Activated naive CD4-positive, alpha-beta T cell treated with anti-CD3 and anti-CD28 coated beads, Interleukin-2, amount 10 ng/mL, durations not matched to agents 7 days and 5 days (primary cell): ENCODE measurements around the gene SLC2A11.

Experiments used
- CTCF ChIA-PET: fragments of 350-600 bp; sonication (Branson Sonifier 250); formaldehyde crosslinking; loops from one replicate; lab custom pipeline; 2021; ENCODE audit warnings: antibody characterized with exemption; lab: Charles Lee
- DNase-seq: peaks from one replicate; pipeline ENCODE4 v3.0.0-alpha.2; 2020
- H3K27ac Mint-ChIP-seq: one replicate; pipeline ENCODE4 v1.8.0; 2021; ENCODE audit warnings: mild to moderate bottlenecking, moderate library complexity, mixed read lengths
- H3K27me3 Mint-ChIP-seq: one replicate; pipeline ENCODE4 v1.8.0; 2021; ENCODE audit warnings: mild to moderate bottlenecking, mixed read lengths
- H3K36me3 Mint-ChIP-seq: one replicate; pipeline ENCODE4 v1.8.0; 2021; ENCODE audit warnings: mixed read lengths
- H3K4me1 Mint-ChIP-seq: one replicate; pipeline ENCODE4 v1.8.0; 2021; ENCODE audit warnings: mixed read lengths
- H3K4me3 Mint-ChIP-seq: one replicate; pipeline ENCODE4 v1.8.0; 2021; ENCODE audit warnings: mild to moderate bottlenecking, moderate library complexity, mixed read lengths
- H3K9me3 Mint-ChIP-seq: one replicate; pipeline ENCODE4 v1.8.0; 2021; ENCODE audit warnings: mixed read lengths

The SLC2A11 gene

GRCh38 chr22:23857606-23858483 is at the start of gene SLC2A11:
TSS of gene SLC2A11 (plus strand) at chr22:23857875. CDS start at chr22:23858000, 125 bp downstream.
- peak; percentile 97 for DNase-seq
- Mint-ChIP-seq H3K4me3 (peak within 1 kb of the TSS; percentile 88), H3K27ac (peak within 1 kb of the TSS; percentile 90), H3K4me1 (peaks cover 31% of the 10 kb centered on the region), H3K27me3 (peaks cover 22% of the 10 kb centered on the region), H3K9me3 (no peaks in the 10 kb centered on the region), H3K36me3 (no peaks in the 10 kb centered on the region)
- CTCF ChIA-PET = interaction anchor here (0.9 to 3.1 kb wide), 6 partner anchors 8 to 230 kb away, joined by 3 to 28 read pairs (median 4); partner anchors contain the start of gene MIF

- Mint-ChIP-seq H3K4me1 (no peaks in the 10 kb centered on the region), H3K27ac (no peak overlapping the region), H3K27me3 (no peaks in the 10 kb centered on the region), H3K9me3 (no peaks in the 10 kb centered on the region), H3K36me3 (peaks cover 42% of the 10 kb centered on the region), H3K4me3 (no peak overlapping the region)
- CTCF ChIA-PET = no interaction called here
- DNase-seq = no peak
Observed at GRCh38 chr22:23812378-23812777, 45.3 kb upstream of the SLC2A11 start.

- Mint-ChIP-seq H3K36me3 (peaks cover 49% of the 10 kb centered on the region), H3K27ac (peak overlapping the region; percentile 19), H3K27me3 (no peaks in the 10 kb centered on the region), H3K4me1 (peaks cover 16% of the 10 kb centered on the region), H3K9me3 (no peaks in the 10 kb centered on the region), H3K4me3 (no peak overlapping the region)
- no peak for DNase-seq
- CTCF ChIA-PET = no interaction called here
Observed at GRCh38 chr22:23815541-23816155, 42.0 kb upstream of the SLC2A11 start.

- Mint-ChIP-seq H3K9me3 (no peaks in the 10 kb centered on the region), H3K27ac (no peak overlapping the region), H3K4me3 (no peak overlapping the region), H3K27me3 (no peaks in the 10 kb centered on the region), H3K4me1 (peaks cover 24% of the 10 kb centered on the region), H3K36me3 (peaks cover 50% of the 10 kb centered on the region)
- no peak for DNase-seq
- CTCF ChIA-PET = no interaction called here
Observed at GRCh38 chr22:23816156-23816976, 41.3 kb upstream of the SLC2A11 start.

- Mint-ChIP-seq H3K27me3 (no peaks in the 10 kb centered on the region), H3K36me3 (peaks cover 50% of the 10 kb centered on the region), H3K4me3 (no peak overlapping the region), H3K4me1 (peaks cover 27% of the 10 kb centered on the region), H3K9me3 (no peaks in the 10 kb centered on the region), H3K27ac (no peak overlapping the region)
- CTCF ChIA-PET = no interaction called here
- no peak for DNase-seq
Observed at GRCh38 chr22:23817146-23817545, 40.5 kb upstream of the SLC2A11 start.

- no peak overlapping the region for H3K27ac Mint-ChIP-seq
- peaks cover 36% of the 10 kb centered on the region for H3K4me1 Mint-ChIP-seq
- CTCF ChIA-PET = no interaction called here
Observed at GRCh38 chr22:23818541-23818940, 39.1 kb upstream of the SLC2A11 start.

GRCh38 chr22:23820748-23821211 is 36.9 kb upstream of the SLC2A11 start:
- Mint-ChIP-seq H3K4me3 (peak overlapping the region; percentile 35), H3K27me3 (no peaks in the 10 kb centered on the region), H3K9me3 (no peaks in the 10 kb centered on the region), H3K4me1 (peaks cover 47% of the 10 kb centered on the region), H3K27ac (peak overlapping the region; percentile 95), H3K36me3 (peaks cover 63% of the 10 kb centered on the region)
- DNase-seq = peak; percentile 59
- CTCF ChIA-PET = interaction anchor here (1.2 kb wide), 1 partner anchor 50 kb away, joined by 4 read pairs; no protein-coding TSS in a partner anchor

More at GRCh38 chr22:23818541-23818940, 39.1 kb upstream of the SLC2A11 start:
- Mint-ChIP-seq H3K36me3 (peaks cover 56% of the 10 kb centered on the region), H3K9me3 (no peaks in the 10 kb centered on the region), H3K4me3 (no peak overlapping the region), H3K27me3 (no peaks in the 10 kb centered on the region)
- no peak for DNase-seq

GRCh38 chr22:23822101-23822671 is 35.5 kb upstream of the SLC2A11 start:
- Mint-ChIP-seq H3K4me3 (no peak overlapping the region), H3K36me3 (peaks cover 59% of the 10 kb centered on the region), H3K4me1 (peaks cover 58% of the 10 kb centered on the region), H3K27me3 (no peaks in the 10 kb centered on the region), H3K27ac (peak overlapping the region; percentile 64), H3K9me3 (no peaks in the 10 kb centered on the region)
- CTCF ChIA-PET = interaction anchor here (0.6 kb wide), 1 partner anchor 177 kb away, joined by 3 read pairs; no protein-coding TSS in a partner anchor
- no peak for DNase-seq

- Mint-ChIP-seq H3K4me3 (no peak overlapping the region), H3K36me3 (peaks cover 52% of the 10 kb centered on the region), H3K27me3 (no peaks in the 10 kb centered on the region), H3K27ac (peak overlapping the region; percentile 76), H3K9me3 (no peaks in the 10 kb centered on the region), H3K4me1 (peaks cover 57% of the 10 kb centered on the region)
- no peak for DNase-seq
- CTCF ChIA-PET = no interaction called here
Observed at GRCh38 chr22:23823331-23823791, 34.3 kb upstream of the SLC2A11 start.

GRCh38 chr22:23824476-23825245 is 33.0 kb upstream of the SLC2A11 start:
- Mint-ChIP-seq H3K9me3 (no peaks in the 10 kb centered on the region), H3K4me1 (peaks cover 51% of the 10 kb centered on the region), H3K27ac (peak overlapping the region; percentile 95), H3K4me3 (no peak overlapping the region), H3K36me3 (peaks cover 61% of the 10 kb centered on the region), H3K27me3 (no peaks in the 10 kb centered on the region)
- no peak for DNase-seq
- CTCF ChIA-PET = no interaction called here

GRCh38 chr22:23825246-23825905 is 32.3 kb upstream of the SLC2A11 start:
- Mint-ChIP-seq H3K27me3 (no peaks in the 10 kb centered on the region), H3K36me3 (peaks cover 67% of the 10 kb centered on the region)
- CTCF ChIA-PET = interaction anchor here (0.7 kb wide), 1 partner anchor 29 kb away, joined by 3 read pairs; no protein-coding TSS in a partner anchor

GRCh38 chr22:23826510-23827350 is 30.9 kb upstream of the SLC2A11 start:
- no peak overlapping the region for H3K4me3 Mint-ChIP-seq
- H3K36me3 Mint-ChIP-seq = peaks cover 65% of the 10 kb centered on the region
- H3K27me3 Mint-ChIP-seq = no peaks in the 10 kb centered on the region
- peak overlapping the region; percentile 95 for H3K27ac Mint-ChIP-seq
- CTCF ChIA-PET = no interaction called here
- no peaks in the 10 kb centered on the region for H3K9me3 Mint-ChIP-seq
- no peak for DNase-seq
- peaks cover 35% of the 10 kb centered on the region for H3K4me1 Mint-ChIP-seq

More at GRCh38 chr22:23825246-23825905, 32.3 kb upstream of the SLC2A11 start:
- DNase-seq = no peak
- Mint-ChIP-seq H3K9me3 (no peaks in the 10 kb centered on the region), H3K4me3 (no peak overlapping the region), H3K27ac (peak overlapping the region; percentile 95), H3K4me1 (peaks cover 46% of the 10 kb centered on the region)
